ENCODE measurements around the gene AARSD1. TPM values are rescaled to one million over a fixed set of nuclear protein-coding genes. Genes with fewer than 3 reads are reported as not detected.
"Not testable (repeated sequence)": the region's sequence is repeated elsewhere in the genome, so short reads cannot be mapped to it uniquely, and the experiment has no call there.

Gene AARSD1
- total RNA-seq, 1 donor from 2014 or later = 38.4 TPM

DNA sequence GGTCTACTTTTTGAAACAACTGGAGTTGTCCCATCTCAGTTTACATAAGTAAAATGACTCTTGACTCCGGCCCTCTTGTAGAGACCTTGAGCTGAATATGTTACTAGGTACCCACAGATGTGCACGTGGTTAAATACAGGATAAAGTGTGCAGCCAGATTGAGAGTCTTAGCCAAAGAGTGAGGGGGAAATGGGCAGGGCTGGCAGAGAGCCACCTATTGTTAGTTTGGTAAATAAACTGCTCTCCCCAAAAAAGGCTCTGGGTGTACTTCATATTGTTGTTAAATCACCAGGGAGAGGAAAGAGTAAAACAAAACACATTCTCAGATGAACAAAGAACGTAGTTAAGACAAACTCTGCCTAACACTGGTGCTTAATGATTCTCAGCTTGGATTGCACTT is 43.3 kb downstream of the AARSD1 start:
- DNase-seq (ENCODE audit: low read depth) = no peak

DNA sequence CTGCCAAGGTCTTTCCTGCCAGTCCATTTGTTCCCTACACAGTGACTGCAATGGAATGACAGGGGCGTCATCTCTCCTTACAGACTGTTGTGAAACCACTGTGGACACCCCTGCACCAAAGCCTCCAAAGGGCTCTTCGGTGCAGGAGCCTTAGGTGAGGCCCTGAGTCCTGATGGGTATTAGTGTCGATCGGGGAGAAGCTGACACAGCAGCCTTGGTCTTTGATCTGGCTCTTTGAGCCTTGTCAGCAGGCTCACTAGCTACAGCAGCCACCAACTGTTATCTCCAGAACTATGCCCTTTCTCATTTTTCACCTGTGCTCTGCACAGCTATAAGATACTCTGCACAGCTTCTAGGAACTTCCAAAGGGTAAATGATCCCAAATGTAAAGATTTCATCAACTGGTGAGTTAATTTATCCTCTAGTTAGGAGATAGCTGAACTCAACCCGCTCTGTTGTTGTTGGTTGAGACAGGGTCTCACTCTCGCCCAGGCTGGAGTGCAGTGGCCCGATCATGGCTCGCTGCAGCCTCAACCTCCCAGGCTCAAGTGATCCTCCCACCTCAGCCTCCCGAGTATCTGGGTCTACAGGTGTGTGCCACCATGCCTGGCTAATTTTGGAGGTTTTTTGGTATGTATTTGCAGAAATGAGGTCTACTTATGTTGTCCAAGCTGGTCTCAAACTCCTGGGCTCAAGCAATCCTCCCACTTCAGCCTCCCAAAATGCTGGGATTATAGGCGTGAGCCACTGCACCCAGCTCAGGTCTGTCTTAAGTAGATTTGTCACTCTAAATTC is 44.0 kb downstream of the AARSD1 start:
- DNase-seq (ENCODE audit: low read depth) = no peak

DNA sequence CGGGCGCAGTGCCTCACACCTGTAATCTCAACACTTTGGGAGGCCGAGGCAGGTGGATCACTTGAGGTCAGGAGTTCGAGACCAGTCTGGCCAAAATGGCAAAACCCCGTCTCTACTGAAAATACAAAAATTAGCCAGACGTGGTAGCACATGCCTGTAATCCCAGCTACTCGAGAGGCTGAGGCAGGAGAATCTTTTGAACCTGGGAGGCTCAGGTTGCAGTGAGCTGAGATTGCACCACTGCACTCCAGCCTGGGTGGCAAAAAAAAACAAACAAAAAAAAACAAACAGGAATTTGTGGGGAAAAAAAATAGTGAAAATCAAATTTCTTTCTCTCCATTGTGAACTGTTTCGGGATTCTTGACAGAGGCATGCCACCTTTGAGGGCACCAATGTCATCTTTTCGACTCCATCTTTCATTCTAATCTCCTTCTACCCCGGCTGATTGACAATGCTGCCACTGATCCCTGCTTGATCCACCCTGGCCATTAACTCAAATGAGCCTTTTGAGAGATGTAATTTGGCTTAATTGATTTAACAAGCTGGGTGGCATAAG is 44.7 kb downstream of the AARSD1 start:
- not testable (repeated sequence) for DNase-seq (ENCODE audit: low read depth)

DNA sequence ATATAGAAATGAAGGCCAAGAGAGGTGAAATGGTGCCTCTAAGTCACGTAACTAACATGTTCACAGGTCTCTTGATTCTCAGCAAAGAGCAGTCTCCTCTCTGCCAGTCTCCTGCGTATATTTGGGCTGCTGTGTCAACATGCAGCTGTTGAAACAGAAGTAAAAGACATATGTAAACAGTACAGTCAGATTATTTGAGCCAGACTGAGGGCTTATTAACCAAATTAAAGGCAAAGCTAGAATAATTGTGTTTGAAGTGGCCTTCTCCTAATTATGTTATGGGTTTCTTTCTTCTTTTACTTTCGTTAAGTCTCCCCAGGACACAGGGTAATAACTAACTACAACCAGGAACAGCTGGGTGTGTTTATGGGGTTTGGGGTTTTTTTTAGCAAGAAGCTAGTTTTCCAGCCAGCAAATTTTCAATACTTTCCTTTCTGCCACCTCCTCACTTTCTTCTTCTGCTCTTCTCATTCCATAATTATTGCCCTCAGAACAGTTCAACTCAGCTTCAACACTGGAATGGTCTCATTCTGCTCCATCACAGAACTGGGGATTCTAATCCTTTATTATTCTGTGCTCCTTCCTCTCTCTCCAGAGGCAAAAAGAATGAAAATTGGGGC is 45.2 kb downstream of the AARSD1 start:
- no peak for DNase-seq (ENCODE audit: low read depth)

DNA sequence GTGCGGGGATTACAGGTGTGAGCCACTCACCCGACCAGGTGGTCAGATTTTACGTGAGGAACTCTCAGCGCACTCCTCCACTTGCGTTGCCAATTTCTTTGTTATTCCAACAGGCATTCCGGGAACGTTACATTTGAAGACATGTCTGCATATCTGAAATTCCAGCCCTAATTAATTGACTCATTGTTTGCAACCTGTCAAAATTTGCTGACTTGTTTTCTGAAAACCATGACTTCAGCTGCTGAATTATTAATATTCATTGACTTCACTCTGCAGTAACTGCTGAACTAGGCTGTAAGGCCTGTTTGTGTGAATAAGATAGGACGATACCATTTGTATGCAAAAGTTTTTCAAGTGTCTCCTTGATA is 47.0 kb downstream of the AARSD1 start:
- DNase-seq (ENCODE audit: low read depth) = no peak

DNA sequence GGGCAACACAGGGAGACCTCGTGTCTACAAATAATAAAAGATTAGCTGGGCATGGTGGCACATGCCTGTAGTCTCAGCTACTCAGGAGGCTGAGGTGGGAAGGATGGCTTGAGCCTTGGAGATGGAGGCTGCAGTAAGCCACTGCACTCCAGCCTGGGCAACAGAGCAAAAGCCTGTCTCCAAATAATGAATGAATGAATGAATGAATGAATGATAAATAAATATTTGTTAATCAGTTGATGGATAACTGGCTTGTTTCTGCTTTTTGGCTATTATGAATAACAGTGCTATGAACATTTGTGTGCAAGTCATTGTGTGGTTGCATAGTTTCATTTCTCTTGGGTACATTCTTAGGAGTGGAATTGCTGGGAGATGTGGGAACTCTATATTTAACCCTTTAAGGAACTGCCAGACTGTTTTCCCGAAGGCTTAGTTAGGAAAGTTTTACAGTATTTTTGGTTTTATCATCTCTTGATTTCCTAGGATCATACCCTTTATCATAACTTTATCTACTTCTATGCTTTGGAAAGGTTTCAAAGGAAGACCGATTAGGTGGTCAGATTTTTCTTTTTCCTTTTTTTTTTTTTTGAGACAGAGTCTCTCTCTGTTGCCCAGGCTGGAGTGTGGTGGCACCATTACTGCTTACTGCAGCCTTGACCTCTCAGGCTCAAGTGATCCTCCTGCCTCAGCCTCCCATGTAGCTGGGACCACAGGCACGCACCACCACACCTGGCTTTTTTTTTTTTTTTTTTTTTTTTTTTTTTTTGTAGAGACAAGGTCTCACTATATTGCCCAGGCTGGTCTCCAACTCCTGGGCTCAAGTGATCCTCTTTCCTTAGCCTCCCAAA is 47.6 kb downstream of the AARSD1 start:
- DNase-seq (ENCODE audit: low read depth) = peak; percentile 3

DNA sequence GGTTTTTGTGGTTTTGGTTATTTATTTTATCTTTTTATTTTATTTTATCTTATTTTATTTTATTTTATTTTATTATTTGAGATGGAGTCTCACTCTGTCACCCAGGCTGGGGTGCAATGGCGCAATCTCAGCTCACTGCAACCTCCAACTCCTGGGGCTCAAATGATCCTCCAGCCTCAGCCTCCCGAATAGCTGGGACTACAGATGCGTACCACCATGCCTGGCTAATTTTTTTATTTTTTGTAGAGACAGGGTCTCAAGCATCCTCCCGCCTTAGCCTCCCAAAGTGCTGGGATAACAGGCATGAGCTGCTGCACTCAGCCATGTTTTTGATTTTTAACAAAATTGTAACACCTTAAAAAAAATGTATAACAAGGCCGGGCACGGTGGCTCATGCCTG is 49.0 kb downstream of the AARSD1 start:
- not testable (repeated sequence) for DNase-seq (ENCODE audit: low read depth)

DNA sequence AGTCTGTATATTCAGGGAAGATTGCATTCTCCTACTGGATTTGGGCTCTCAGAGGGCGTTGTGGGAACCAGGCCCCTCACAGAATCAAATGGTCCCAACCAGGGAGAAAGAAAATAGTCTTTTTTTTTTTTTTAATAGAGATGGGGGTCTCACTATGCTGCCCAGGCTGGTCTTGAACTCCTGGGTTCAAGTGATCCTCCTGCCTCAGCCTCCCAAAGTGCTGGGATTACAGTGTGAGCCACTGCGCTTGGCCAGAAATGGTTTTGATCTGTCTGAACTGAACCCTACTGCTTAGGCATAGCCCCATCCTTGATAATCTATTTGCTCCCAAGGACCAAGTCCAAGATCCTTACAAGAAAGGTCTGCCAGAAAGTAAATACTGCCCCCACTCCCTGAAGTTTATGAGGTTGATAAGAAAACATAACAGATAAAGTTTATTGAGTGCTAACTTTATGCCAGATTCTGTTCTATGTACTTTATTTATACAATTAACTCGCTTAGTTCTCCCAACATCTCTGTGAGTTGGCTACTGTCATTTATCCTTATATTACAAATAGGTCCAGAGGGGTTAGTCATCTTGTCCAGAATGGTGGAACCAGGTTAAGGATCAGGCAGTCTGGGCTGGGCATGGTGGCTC is 50.2 kb downstream of the AARSD1 start:
- DNase-seq (ENCODE audit: low read depth) = no peak

DNA sequence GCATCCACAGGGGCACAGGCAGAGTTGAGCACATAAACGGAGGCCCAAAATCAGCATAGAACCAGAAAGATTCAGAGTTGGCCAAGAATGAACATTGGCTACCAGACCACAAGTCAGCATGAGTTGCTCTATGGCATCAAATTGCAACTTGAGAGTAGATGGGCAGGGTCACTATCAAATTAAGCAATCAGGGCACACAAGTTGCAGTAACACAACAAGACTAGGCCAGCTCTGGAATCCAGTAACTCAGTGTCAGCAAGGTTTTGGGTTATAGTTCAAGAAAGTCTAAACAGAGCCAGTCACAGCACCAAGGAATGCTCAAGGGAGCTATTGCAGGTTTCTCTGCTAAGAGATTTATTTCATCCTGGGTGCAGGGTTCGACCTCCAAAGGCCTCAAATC is 50.7 kb downstream of the AARSD1 start:
- DNase-seq (ENCODE audit: low read depth) = peak; percentile 6

DNA sequence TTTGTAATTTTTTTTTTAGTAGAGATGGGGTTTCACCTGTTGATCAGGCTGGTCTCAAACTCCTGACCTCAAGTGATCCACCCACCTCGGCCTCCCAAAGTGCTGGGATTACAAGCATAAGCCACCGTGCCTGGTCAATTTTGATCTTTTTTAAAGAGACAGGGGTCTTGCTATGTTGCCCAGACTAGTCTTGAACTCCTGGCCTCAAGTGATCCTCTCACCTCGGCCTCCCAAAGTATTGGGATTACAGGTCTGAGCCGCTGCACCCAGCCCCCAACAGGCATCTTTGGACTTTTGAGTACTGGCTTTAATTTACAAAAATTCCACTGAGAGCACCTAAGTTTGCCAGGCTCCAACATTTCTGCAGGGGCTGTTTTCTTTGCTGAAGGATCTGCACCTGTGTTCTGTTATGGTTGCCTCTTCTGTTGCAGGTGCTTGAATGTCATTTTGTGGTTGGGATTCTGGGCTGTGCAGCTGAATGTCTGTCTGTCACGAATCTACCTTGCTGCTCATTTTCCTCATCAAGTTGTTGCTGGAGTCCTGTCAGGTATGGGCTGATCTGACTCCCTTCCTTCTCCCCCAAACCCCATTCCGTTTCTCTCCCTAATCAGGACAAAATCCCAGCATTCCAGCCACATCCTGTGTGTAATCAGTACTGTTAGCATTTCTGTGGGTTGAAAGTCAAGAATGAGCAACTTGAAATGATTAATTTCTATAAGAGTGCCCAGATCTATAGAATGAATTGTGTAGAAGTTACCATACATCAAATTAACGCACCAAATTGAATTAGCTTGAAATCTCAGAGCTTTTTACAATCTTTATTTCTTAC is 55.2 kb downstream of the AARSD1 start:
- no peak for DNase-seq (ENCODE audit: low read depth)

DNA sequence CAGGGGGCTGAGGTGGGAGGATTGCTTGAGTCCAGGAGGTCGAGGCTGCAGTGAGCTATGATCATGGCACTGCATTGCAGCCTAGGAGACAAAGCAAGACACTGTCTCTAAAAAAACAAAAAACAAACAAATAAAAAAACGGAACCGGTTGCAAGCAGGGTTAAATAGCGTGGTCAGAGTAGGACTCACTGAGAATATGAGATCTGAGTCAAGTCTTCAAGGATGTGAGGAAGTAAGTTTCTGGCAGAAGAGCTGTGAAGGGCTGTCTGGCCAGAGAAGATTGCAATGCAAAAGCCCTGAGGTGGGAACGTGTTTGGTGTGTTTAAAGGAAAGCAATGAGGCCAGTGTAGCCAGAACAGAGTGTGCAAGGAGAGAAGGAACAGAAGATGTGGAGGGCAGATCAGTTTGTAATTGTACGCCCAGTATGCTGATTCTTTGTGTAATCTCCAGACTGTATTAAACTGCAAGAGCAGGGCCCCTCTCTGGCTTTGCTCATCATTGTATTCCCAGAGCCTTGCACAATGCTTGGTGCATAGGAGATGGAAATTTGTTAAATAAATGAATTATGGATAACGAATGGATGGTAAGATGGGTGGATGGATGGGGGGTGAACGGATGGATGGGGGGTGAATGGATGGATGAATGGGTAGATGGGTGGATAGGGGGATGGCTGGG is 57.3 kb downstream of the AARSD1 start:
- no peak for DNase-seq (ENCODE audit: low read depth)

DNA sequence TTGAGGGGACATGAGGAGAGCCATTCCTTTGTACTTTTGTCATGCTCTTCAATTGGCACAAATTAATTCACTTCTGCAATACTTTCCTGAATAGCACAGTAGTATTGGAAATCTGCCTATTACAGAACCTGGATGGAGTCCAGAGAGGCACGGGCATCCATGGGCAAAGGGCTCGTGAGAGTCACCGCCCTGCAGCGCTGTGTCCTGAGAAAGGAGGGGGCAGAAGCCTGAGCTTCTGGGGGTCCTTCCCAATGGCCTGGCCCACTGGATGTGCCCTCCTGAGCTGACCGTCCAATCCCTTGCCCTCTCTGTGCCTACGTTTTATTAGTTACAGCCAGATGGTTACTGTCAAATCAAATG is 60.2 kb downstream of the AARSD1 start:
- DNase-seq (ENCODE audit: low read depth) = no peak

DNA sequence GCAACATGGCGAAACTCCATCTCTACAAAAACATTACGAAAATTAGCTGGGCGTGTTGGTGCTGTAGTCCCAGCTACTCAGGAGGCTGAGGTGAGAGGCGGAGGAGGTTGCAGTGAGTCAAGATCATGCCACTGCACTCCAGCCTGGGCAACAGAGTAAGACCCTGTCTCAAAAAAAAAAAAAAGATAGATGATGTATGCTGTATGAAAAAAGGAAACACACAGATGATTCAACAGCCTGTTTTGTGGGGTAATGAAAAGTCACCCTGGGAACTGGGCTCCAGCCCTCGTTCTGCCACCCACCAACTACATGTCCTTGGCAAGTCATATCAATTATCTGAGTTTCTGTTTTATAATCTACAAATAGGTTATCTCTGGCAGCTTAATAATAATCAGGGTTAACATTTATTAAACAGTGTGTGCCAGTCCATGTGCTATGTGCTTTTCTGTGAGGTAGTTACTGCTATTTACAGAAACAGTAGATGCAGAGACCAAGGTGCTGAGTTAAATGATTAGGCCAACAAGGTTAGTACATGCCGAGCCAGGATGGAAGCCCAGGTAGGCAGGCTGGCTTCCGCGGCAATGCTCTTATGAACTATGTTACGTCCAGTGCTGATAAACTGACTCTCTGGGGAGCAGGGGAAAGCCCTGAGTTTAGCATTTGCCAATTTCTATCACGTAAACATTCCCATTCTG is 62.6 kb downstream of the AARSD1 start:
- no peak for DNase-seq (ENCODE audit: low read depth)

Other genes with a start within 250 kb of the AARSD1 start
- gene EZH1, start 219.4 kb downstream of the AARSD1 start, total RNA-seq = 24.6 and 28.6 TPM in 2 replicates
- gene RAMP2, start 203.2 kb downstream of the AARSD1 start, total RNA-seq = 0.26 TPM in 1 of 2 replicates, not detected in the other
- 60.8 and 63.7 TPM in 2 replicates for gene VPS25, start 191.0 kb downstream of the AARSD1 start, total RNA-seq
- 0.16 TPM in 1 of 2 replicates, not detected in the other for gene WNK4, start 183.8 kb downstream of the AARSD1 start, total RNA-seq
- gene COA3, start 165.8 kb downstream of the AARSD1 start, total RNA-seq = 53.4 and 72.8 TPM in 2 replicates
- not detected in 2 replicates for gene CNTD1, start 165.6 kb downstream of the AARSD1 start, total RNA-seq
- gene BECN1, start 140.2 kb downstream of the AARSD1 start, total RNA-seq = 73.5 and 124 TPM in 2 replicates
- 88.9 and 103 TPM in 2 replicates for gene PSME3, start 131.1 kb downstream of the AARSD1 start, total RNA-seq
- 0.40 and 0.78 TPM in 2 replicates for gene AOC2, start 119.9 kb downstream of the AARSD1 start, total RNA-seq
- 0.47 and 0.67 TPM in 2 replicates for gene AOC3, start 113.3 kb downstream of the AARSD1 start, total RNA-seq
- gene G6PC1, start 63.7 kb downstream of the AARSD1 start, total RNA-seq = not detected in 2 replicates
- gene PTGES3L, start 15.6 kb upstream of the AARSD1 start, total RNA-seq = 28.8 and 29.1 TPM in 2 replicates
- 8.8 and 14.8 TPM in 2 replicates for gene RUNDC1, start 16.1 kb upstream of the AARSD1 start, total RNA-seq
- gene RPL27, start 34.0 kb upstream of the AARSD1 start, total RNA-seq = 1,015 and 1,025 TPM in 2 replicates
- 18.5 and 23.6 TPM in 2 replicates for gene IFI35, start 42.3 kb upstream of the AARSD1 start, total RNA-seq
- 346 and 366 TPM in 2 replicates for gene VAT1, start 57.9 kb upstream of the AARSD1 start, total RNA-seq
- gene RND2, start 60.8 kb upstream of the AARSD1 start, total RNA-seq = 0.35 and 0.78 TPM in 2 replicates
- gene BRCA1, start 160.9 kb upstream of the AARSD1 start, total RNA-seq = 4.9 and 5.2 TPM in 2 replicates
- 106 and 135 TPM in 2 replicates for gene NBR1, start 206.8 kb upstream of the AARSD1 start, total RNA-seq
- 2.2 and 2.9 TPM in 2 replicates for gene TMEM106A, start 247.4 kb upstream of the AARSD1 start, total RNA-seq